ENCODE results near the gene COPZ2.

DNA sequence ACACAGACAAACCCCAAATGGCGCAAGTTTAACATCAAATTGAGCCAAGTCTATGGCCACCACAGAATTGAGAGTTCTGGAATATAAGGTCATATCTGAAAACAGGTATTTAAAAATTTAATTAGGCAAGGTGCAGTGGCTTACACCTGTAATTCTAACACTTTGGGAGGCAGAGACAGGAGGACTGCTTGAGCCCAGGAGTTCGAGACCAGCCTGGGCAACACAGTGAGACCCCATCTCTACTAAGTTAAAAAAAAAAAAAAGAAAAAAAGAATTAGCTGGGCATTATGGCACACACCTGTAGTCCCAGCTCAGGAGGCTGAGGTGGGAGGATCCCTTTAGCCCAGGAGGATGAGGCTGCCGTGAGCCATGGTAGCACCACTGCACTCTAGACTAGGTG lies 29.6 kb upstream of the COPZ2 start:
- TF ChIP-seq, protein P1, sequence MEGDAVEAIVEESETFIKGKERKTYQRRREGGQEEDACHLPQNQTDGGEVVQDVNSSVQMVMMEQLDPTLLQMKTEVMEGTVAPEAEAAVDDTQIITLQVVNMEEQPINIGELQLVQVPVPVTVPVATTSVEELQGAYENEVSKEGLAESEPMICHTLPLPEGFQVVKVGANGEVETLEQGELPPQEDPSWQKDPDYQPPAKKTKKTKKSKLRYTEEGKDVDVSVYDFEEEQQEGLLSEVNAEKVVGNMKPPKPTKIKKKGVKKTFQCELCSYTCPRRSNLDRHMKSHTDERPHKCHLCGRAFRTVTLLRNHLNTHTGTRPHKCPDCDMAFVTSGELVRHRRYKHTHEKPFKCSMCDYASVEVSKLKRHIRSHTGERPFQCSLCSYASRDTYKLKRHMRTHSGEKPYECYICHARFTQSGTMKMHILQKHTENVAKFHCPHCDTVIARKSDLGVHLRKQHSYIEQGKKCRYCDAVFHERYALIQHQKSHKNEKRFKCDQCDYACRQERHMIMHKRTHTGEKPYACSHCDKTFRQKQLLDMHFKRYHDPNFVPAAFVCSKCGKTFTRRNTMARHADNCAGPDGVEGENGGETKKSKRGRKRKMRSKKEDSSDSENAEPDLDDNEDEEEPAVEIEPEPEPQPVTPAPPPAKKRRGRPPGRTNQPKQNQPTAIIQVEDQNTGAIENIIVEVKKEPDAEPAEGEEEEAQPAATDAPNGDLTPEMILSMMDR (IDR thresholded peaks at IDR 0.05 in 8 of 11, conservative IDR thresholded peaks at IDR 0.05 in 3 of 11): no peak
- no peak for TF ChIP-seq POLR2A (IDR thresholded peaks at IDR 0.05)
- no peak for TF ChIP-seq POLR2AphosphoS5 (IDR thresholded peaks at IDR 0.05)

All from spleen (tissue), 7 donors.